GM18870 (cell line): ENCODE measurements around the gene KRTAP6-2.

Experiments used
- ATAC-seq: cut with Tn5 transposase; IDR thresholded peaks from one replicate; pipeline ENCODE4 v1.9.1; 2021; ENCODE audit warnings: moderate library complexity; ENCODE audit not compliant: unreplicated experiment

KRTAP6-2 gene, protein sequence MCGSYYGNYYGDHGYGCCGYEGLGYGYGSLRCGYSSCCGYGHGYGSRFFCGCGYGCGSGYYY

GRCh38 chr21:30598802-30599201, at the start of gene KRTAP6-2:
Gene KRTAP6-2, minus strand, starts transcription at chr21:30598902. Its CDS starts 28 bp downstream, at chr21:30598874.
- ATAC-seq: no peak

GRCh38 chr21:30646904-30647414, 48.3 kb upstream of the KRTAP6-2 start:
- no peak for ATAC-seq

DNA sequence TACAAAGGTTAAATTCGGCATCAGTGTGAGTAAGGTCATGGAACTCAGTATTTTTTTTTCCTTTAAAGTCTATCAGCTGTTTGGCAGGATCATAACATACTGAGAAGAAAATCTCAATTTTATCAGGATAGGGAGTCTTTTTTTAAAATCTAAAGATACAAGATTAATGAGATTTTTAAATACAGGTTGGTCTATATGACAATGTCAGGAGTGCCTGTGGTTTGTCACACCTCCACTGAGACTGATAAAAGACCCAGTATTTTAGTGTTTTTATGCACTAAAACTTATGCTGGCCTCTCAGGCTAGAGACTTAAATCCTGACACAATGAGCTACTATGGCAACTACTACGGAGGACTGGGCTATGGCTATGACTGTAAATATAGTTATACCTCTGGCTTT, 43.9 kb upstream of the KRTAP6-2 start, which contains the start of gene KRTAP20-3:
Gene KRTAP20-3 (plus strand): TSS at position 301 of the 400 bp plus-strand sequence.
- ATAC-seq: no peak

GRCh38 chr21:30638686-30639085, 40.0 kb upstream of the KRTAP6-2 start:
- ATAC-seq: no peak

DNA sequence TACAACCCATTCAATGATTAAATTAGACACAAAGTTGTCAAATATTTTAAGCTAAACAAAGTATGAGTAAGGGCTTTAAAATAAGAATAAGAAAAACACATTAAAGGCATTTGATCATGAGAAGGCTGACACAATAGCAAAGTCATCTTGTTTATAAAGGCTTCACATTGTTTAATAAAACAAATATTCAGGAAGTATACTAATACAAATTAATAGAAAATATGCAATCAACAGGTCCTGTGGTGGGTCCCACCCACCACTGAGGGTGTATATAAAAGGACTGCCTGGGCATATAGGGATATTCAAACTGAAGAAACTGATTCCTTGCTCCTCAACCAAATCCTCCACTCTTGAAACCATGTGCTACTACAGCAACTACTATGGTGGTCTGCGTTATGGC, 36.2 kb upstream of the KRTAP6-2 start, which contains the start of gene KRTAP20-2:
Gene KRTAP20-2 (plus strand): TSS at position 301 of the 400 bp plus-strand sequence. CDS start 58 bp downstream, at position 359.
- ATAC-seq: no peak

- no peak for ATAC-seq
Observed at GRCh38 chr21:30629200-30629599, 30.5 kb upstream of the KRTAP6-2 start.

GRCh38 chr21:30628109-30628508, 29.4 kb upstream of the KRTAP6-2 start:
- no peak for ATAC-seq

GRCh38 chr21:30625449-30626165, 26.9 kb upstream of the KRTAP6-2 start:
- ATAC-seq: no peak

- no peak for ATAC-seq
Observed at GRCh38 chr21:30623362-30623761, 24.7 kb upstream of the KRTAP6-2 start.

DNA sequence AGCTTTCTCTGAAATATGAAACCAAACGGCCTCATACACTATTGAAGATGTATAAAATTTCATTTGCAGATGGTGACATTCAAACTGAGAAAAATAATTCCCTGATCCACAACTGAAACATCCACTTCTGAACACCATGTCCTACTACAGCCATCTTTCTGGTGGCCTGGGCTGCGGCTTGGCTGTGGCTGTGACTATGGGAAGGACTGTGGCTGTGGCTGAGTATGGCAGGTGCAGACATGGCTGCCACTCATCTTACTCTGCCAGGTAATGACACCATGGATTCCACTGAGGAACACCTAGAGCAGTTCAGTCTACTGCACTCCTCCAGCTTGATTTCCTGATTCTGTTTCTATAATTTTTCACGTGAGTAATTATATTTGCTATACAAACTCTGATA, 21.8 kb upstream of the KRTAP6-2 start, which contains the start of gene KRTAP20-4:
Gene KRTAP20-4 (plus strand): TSS at position 106 of the 400 bp plus-strand sequence.
- ATAC-seq: no peak

- no peak for ATAC-seq
Observed at GRCh38 chr21:30620080-30620479, 21.4 kb upstream of the KRTAP6-2 start.

DNA sequence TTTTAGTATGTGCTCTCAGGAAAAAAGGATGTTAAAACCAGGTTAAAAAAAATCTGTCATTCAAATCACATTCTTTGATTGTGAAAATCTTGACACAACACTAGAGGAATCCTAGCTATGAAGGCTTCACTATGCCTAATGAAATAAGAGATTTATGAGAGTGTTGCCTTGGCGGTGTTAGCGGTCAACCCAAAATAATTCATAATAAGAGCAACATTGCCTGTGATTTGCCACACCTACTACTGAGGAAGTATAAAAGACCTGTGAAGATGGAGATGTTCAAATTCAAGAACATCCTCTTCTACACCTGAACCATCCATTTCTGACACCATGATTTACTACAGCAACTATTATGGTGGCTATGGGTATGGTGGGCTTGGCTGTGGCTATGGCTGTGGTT, 17.4 kb upstream of the KRTAP6-2 start, which contains the start of gene KRTAP20-1:
Gene KRTAP20-1 (plus strand): TSS at position 301 of the 400 bp plus-strand sequence. CDS start 30 bp downstream, at position 331.
- no peak for ATAC-seq

- no peak for ATAC-seq
Observed at GRCh38 chr21:30615199-30615598, 16.5 kb upstream of the KRTAP6-2 start.

GRCh38 chr21:30613836-30614235, 15.1 kb upstream of the KRTAP6-2 start, which contains the start of gene KRTAP6-1:
Gene KRTAP6-1, minus strand, starts transcription at chr21:30613930. Its CDS starts 26 bp downstream, at chr21:30613904.
- no peak for ATAC-seq

GRCh38 chr21:30612132-30612531, 13.4 kb upstream of the KRTAP6-2 start:
- ATAC-seq: no peak

DNA sequence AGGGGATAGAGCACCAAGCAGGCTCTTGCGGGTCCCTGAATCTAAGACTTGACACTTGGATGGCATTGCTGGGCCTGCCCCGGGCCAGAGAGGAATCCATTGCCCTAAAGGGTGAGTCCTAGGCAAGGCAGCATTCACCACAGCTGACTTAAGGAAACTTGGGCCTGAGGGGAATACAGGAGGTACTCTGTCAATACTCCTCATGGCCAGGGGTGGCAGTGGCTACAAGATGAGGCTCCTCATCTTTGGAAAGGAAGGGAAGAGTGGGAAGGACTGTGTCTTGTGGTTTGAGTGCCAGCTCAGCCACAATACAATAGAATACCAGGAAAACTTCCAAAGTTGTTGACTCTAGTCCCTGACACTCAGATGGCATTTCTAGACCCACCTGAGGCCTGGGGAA, 7.3 kb upstream of the KRTAP6-2 start:
- ATAC-seq: no peak

DNA sequence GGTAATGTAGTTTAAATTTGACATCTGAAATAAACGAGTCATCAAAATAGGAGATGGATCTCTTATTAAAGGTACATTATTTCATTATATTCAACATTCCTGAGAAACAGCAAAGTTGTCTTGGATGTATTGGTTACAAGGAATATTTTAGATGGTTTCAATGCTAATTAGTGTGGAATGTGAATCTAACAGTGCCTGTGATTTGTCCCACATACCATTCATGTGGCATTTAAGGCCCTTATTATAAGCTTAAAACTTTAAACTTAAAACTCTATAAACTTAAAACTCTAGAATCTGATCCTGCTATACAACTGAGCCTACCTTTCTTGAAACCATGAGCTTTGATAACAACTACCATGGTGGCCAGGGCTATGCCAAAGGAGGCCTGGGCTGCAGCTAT, 2.1 kb upstream of the KRTAP6-2 start, which contains the start of gene KRTAP22-1:
Gene KRTAP22-1 (plus strand): TSS at position 301 of the 400 bp plus-strand sequence.
- ATAC-seq: no peak

- no peak for ATAC-seq
Observed at GRCh38 chr21:30592140-30592539, 6.6 kb downstream of the KRTAP6-2 start, which contains the start of gene KRTAP6-3. Gene KRTAP6-3, plus strand, starts transcription at chr21:30592440. Its CDS starts 6 bp downstream, at chr21:30592446.

DNA sequence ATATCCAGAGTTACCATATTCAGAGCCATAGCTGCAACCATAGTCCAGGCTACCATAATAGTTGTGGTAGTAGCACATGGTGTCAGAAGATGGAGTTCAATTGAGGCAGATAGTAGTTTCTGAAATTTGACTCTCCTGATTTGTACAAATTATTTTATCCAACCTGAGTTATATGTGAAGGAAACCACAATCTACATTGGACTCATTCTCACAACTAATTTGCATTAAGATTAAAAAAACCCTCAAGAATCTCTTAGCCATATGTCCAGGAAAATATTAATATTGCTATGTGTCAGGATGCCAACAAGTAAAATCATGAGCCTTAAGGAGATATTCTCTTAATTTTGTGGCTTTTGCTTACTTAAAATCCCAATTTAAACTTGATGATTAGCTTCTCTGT, 8.4 kb downstream of the KRTAP6-2 start, which contains the start of gene KRTAP22-2:
Gene KRTAP22-2 (minus strand): TSS at position 101 of the 400 bp plus-strand sequence.
- no peak for ATAC-seq

DNA sequence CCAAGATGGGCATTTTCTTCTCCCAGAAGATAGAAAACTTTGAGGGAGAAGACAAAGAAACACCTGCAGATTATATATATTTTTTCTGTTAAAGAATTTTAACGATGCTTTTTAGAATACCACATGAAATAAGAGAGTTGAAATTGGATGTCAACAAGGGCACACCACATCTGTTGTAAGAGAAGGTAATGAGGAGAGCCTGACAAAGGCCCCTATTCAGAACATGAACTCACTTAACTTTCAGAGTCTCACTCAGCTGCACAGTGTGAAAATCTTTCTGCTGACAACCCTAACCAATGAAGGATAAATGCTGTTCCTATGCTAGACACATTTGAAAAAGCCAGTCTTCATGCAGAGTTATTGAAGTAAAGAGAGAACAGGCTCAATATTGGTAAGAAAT, 15.8 kb downstream of the KRTAP6-2 start:
- no peak for ATAC-seq

GRCh38 chr21:30580132-30580531, 18.6 kb downstream of the KRTAP6-2 start:
- no peak for ATAC-seq

DNA sequence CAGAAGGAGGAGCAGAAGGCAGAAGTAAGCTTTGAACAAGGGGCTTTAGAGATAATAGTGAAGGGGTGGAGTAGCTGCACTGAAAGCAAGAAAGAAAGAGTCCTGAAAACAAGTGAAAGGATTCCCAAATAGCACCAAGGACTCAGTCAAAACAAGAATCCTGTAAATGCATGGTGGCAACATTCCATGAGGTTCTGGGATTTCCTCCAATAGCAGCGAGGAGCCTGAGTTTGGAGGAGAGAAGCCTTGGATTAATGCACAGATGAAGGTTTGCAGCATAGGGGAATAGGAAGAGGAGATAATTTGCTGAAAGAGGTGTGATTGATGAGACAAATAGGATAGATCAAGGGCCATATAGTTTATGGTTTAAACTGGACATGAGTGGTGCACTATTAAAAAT, 19.4 kb downstream of the KRTAP6-2 start:
- ATAC-seq: no peak
